ENCODE data around the gene MRGPRF. TPM values are rescaled to one million over a fixed set of nuclear protein-coding genes. Genes with fewer than 3 reads are reported as not detected.

MRGPRF gene
- total RNA-seq, 1 donor from 2014 or later = 13.2 TPM

GRCh38 chr11:68983801-68984200 lies 29.2 kb downstream of the MRGPRF start:
- Histone ChIP-seq H3K9me3 (peaks cover 6% of the 10 kb centered on the region), H3K36me3 (no peaks in the 10 kb centered on the region), H3K27ac (no peak overlapping the region), H3K4me1 (no peaks in the 10 kb centered on the region), H3K4me3 (no peak overlapping the region), H3K27me3 (no peaks in the 10 kb centered on the region)
- no peak for TF ChIP-seq CTCF (IDR thresholded peaks at IDR 0.05)
- intact Hi-C loops (cut with DNase I) = no loop called here
- DNase-seq (peak; percentile 3), ATAC-seq (no peak)

GRCh38 chr11:68982134-68982533 lies 30.9 kb downstream of the MRGPRF start:
- Histone ChIP-seq H3K4me3 (no peak overlapping the region), H3K27ac (no peak overlapping the region), H3K9me3 (peaks cover 6% of the 10 kb centered on the region), H3K4me1 (no peaks in the 10 kb centered on the region), H3K27me3 (no peaks in the 10 kb centered on the region), H3K36me3 (no peaks in the 10 kb centered on the region)
- intact Hi-C loops (cut with DNase I) = no loop called here
- DNase-seq = no peak
- no peak for ATAC-seq
- TF ChIP-seq CTCF (IDR thresholded peaks at IDR 0.05) = no peak

- peaks cover 6% of the 10 kb centered on the region for H3K9me3 ChIP-seq
- H3K27me3 ChIP-seq = no peaks in the 10 kb centered on the region
- no peaks in the 10 kb centered on the region for H3K36me3 ChIP-seq
- intact Hi-C loops (cut with DNase I) = no loop called here
- no peaks in the 10 kb centered on the region for H3K4me1 ChIP-seq
- H3K27ac ChIP-seq = no peak within 1 kb of the TSS
- ATAC-seq (no peak), DNase-seq (no peak)
- no peak within 1 kb of the TSS for H3K4me3 ChIP-seq
- no peak for TF ChIP-seq CTCF (IDR thresholded peaks at IDR 0.05)
These were observed 32.3 kb downstream of the MRGPRF start, which contains the start of gene MRGPRD for GRCh38 chr11:68980776-68981065. Gene MRGPRD, minus strand, starts transcription at chr11:68980986. Its CDS starts 0 bp downstream, at chr11:68980986.

GRCh38 chr11:68979931-68980775 lies 32.9 kb downstream of the MRGPRF start:
- Histone ChIP-seq H3K9me3 (peaks cover 6% of the 10 kb centered on the region), H3K27ac (no peak overlapping the region), H3K36me3 (no peaks in the 10 kb centered on the region), H3K4me1 (no peaks in the 10 kb centered on the region), H3K27me3 (no peaks in the 10 kb centered on the region), H3K4me3 (no peak overlapping the region)
- intact Hi-C loops (cut with DNase I) = no loop called here
- peak; percentile 56 for DNase-seq
- no peak for TF ChIP-seq CTCF (IDR thresholded peaks at IDR 0.05)
- ATAC-seq = no peak

GRCh38 chr11:68978931-68979594 lies 34.0 kb downstream of the MRGPRF start:
- Histone ChIP-seq H3K4me1 (no peaks in the 10 kb centered on the region), H3K27me3 (no peaks in the 10 kb centered on the region), H3K27ac (no peak overlapping the region), H3K36me3 (no peaks in the 10 kb centered on the region), H3K9me3 (peaks cover 6% of the 10 kb centered on the region), H3K4me3 (no peak overlapping the region)
- no peak for TF ChIP-seq CTCF (IDR thresholded peaks at IDR 0.05)
- DNase-seq (peak; percentile 61), ATAC-seq (peak; percentile 24)
- intact Hi-C loops (cut with DNase I) = no loop called here
